ENCODE results near the gene BLZF1. TPM values are rescaled to one million over a fixed set of nuclear protein-coding genes. Genes with fewer than 3 reads are reported as not detected.
"Not testable (repeated sequence)": the region's sequence is repeated elsewhere in the genome, so short reads cannot be mapped to it uniquely, and the experiment has no call there.

BLZF1 gene
- total RNA-seq, 1 experiment from 2014 or later = 6.9 TPM

GRCh38 chr1:169360415-169360814 lies 7.6 kb upstream of the BLZF1 start:
- no peak for DNase-seq (ENCODE audit: low spot score)

GRCh38 chr1:169361281-169361680 lies 6.7 kb upstream of the BLZF1 start:
- DNase-seq (ENCODE audit: low spot score) = no peak

- DNase-seq (ENCODE audit: low spot score) = no peak
Measured at GRCh38 chr1:169363046-169363730, 4.8 kb upstream of the BLZF1 start.

GRCh38 chr1:169364948-169365347 lies 3.0 kb upstream of the BLZF1 start:
- no peak for DNase-seq (ENCODE audit: low spot score)

GRCh38 chr1:169367096-169367685 lies 804 bp upstream of the BLZF1 start:
- no peak for DNase-seq (ENCODE audit: low spot score)

- no peak for DNase-seq (ENCODE audit: low spot score)
Measured at GRCh38 chr1:169368406-169368769, 393 bp downstream of the BLZF1 start.

GRCh38 chr1:169371404-169371803 lies 3.4 kb downstream of the BLZF1 start:
- no peak for DNase-seq (ENCODE audit: low spot score)

GRCh38 chr1:169381162-169381561 lies 13.2 kb downstream of the BLZF1 start:
- DNase-seq (ENCODE audit: low spot score) = no peak

- DNase-seq (ENCODE audit: low spot score) = no peak
Measured at GRCh38 chr1:169383449-169383848, 15.5 kb downstream of the BLZF1 start.

GRCh38 chr1:169387399-169387798 lies 19.4 kb downstream of the BLZF1 start:
- DNase-seq (ENCODE audit: low spot score) = peak; percentile 33

GRCh38 chr1:169390303-169390702 lies 22.3 kb downstream of the BLZF1 start:
- no peak for DNase-seq (ENCODE audit: low spot score)

- no peak for DNase-seq (ENCODE audit: low spot score)
Measured at GRCh38 chr1:169392406-169392805, 24.4 kb downstream of the BLZF1 start.

GRCh38 chr1:169395955-169396354 lies 28.0 kb downstream of the BLZF1 start:
- DNase-seq (ENCODE audit: low spot score) = no peak

GRCh38 chr1:169402578-169402977 lies 34.6 kb downstream of the BLZF1 start:
- not testable (repeated sequence) for DNase-seq (ENCODE audit: low spot score)

- DNase-seq (ENCODE audit: low spot score) = not testable (repeated sequence)
Measured at GRCh38 chr1:169408340-169408739, 40.3 kb downstream of the BLZF1 start.

GRCh38 chr1:169414952-169415351 lies 47.0 kb downstream of the BLZF1 start:
- DNase-seq (ENCODE audit: low spot score) = no peak

- no peak for DNase-seq (ENCODE audit: low spot score)
Measured at GRCh38 chr1:169421309-169421708, 53.3 kb downstream of the BLZF1 start.

GRCh38 chr1:169426174-169426705 lies 58.2 kb downstream of the BLZF1 start:
- no peak for DNase-seq (ENCODE audit: low spot score)

- no peak for DNase-seq (ENCODE audit: low spot score)
Measured at GRCh38 chr1:169427081-169427641, 59.2 kb downstream of the BLZF1 start, which contains the start of gene CCDC181. Gene CCDC181 (minus strand): TSS chr1:169427474. CDS start chr1:169424927, 2,547 bp downstream.
